ENCODE results near the gene TXNDC15. TPM values are rescaled to one million over a fixed set of nuclear protein-coding genes. Genes with fewer than 3 reads are reported as not detected.
"Not testable (repeated sequence)": the region's sequence is repeated elsewhere in the genome, so short reads cannot be mapped to it uniquely, and the experiment has no call there.

TXNDC15 gene
- total RNA-seq, 2 donors from 2014 or later: 32.5 to 38.8 TPM

- H3K4me1 Mint-ChIP-seq: no peaks in the 10 kb centered on the region
- H3K27ac Mint-ChIP-seq: no peak overlapping the region
- H3K9me3 Mint-ChIP-seq: no peaks in the 10 kb centered on the region
- peak; percentile 45 for ATAC-seq (replicated peaks)
- H3K36me3 Mint-ChIP-seq (ENCODE audit: low read depth): peaks cover 98% of the 10 kb centered on the region
- no peak overlapping the region for H3K4me3 Mint-ChIP-seq
- no peaks in the 10 kb centered on the region for H3K27me3 Mint-ChIP-seq
These were observed 22.8 kb upstream of the TXNDC15 start for GRCh38 chr5:134851307-134851923.

DNA sequence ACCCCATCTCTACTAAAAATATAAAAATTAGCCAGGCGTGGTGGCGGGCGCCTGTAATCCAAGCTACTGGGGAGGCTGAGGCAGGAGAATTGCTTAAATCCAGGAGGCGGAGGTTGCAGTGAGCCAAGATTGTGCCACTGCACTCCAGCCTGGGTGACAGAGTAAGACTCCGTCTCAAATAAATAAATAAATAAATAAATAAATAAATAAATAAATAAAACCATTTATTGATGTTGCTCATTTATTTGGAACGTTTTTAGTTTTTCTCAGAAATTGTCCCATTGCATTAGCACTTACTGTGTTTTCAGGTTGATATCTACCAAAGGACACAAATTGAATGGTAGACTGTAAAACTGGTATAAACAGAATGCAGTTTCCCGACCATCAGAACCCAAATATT is 17.7 kb upstream of the TXNDC15 start:
- not testable (repeated sequence) for H3K27ac Mint-ChIP-seq; H3K4me3 Mint-ChIP-seq; H3K4me1 Mint-ChIP-seq; H3K9me3 Mint-ChIP-seq; H3K27me3 Mint-ChIP-seq; ATAC-seq (replicated peaks)
- H3K36me3 Mint-ChIP-seq (ENCODE audit: low read depth): peaks cover 93% of the 10 kb centered on the region

DNA sequence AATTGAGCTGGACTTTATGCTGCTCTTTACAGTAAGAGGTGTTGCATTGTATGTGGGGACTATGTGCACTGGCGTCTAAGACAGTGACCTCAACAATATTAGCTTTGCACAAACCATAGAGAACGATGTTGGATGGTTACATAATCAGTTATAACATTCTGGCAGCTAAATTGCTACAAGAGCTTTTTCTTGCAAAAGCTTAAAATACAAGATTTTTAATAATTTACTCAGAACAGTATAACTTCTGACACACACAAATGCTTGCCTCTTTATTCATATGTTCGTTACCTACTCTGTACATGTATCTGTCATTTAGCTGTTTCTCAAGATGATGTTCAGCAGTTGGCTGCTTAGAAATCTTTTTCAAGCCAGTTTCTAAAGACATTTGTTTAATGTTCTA is 16.8 kb upstream of the TXNDC15 start:
- H3K4me3 Mint-ChIP-seq: no peak overlapping the region
- H3K9me3 Mint-ChIP-seq: no peaks in the 10 kb centered on the region
- H3K4me1 Mint-ChIP-seq: peaks cover 6% of the 10 kb centered on the region
- ATAC-seq (replicated peaks): no peak
- no peaks in the 10 kb centered on the region for H3K27me3 Mint-ChIP-seq
- peaks cover 87% of the 10 kb centered on the region for H3K36me3 Mint-ChIP-seq (ENCODE audit: low read depth)
- peak overlapping the region; percentile 83 for H3K27ac Mint-ChIP-seq

DNA sequence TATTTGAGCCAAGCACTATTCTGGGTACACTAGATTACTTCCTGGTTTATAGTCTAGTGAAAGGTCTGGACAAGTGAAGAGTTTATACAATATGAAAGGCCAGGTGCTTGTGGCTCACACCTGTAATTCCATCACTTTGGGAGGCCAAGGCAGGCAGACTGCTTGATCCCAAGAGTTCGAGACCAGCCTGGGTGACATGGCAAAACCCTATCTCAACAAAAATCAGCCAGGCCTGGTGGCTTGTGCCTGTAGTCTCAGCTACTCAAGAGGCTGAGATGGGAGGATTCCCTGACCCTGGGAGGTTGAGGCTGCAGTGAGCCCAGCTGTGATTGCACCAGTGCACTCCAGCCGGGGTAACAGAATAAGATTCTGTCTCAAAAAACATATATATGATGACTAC is 9.5 kb upstream of the TXNDC15 start:
- H3K36me3 Mint-ChIP-seq (ENCODE audit: low read depth): peaks cover 26% of the 10 kb centered on the region
- H3K9me3 Mint-ChIP-seq: no peaks in the 10 kb centered on the region
- no peak overlapping the region for H3K27ac Mint-ChIP-seq
- no peaks in the 10 kb centered on the region for H3K27me3 Mint-ChIP-seq
- no peaks in the 10 kb centered on the region for H3K4me1 Mint-ChIP-seq
- H3K4me3 Mint-ChIP-seq: no peak overlapping the region
- no peak for ATAC-seq (replicated peaks)

DNA sequence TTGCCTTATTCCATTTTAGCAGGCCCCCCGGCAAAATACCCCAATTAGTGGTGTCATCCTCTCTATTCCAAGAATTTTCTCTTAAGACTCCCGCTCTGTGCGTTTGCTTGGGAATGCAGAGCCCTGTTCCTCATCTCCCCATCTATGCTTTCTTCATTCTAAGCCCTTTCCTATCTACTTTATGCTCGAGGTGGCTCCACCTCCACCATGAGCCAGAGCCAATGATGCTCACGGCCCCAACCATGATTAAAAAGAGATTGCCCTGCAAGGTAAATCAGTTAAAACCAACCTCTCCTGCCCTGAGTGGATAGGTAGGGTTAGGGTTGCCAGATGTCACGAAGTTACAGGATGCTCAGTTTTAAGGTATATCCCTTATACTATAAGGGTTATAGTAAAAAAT is 677 bp upstream of the TXNDC15 start:
- Mint-ChIP-seq H3K36me3 (ENCODE audit: low read depth) (peaks cover 11% of the 10 kb centered on the region), H3K4me3 (peak overlapping the region; percentile 99), H3K27ac (peak overlapping the region; percentile 95), H3K4me1 (peaks cover 23% of the 10 kb centered on the region), H3K9me3 (no peaks in the 10 kb centered on the region), H3K27me3 (no peaks in the 10 kb centered on the region)
- ATAC-seq (replicated peaks): peak; percentile 16

GRCh38 chr5:134874831-134875655 is 872 bp downstream of the TXNDC15 start:
- peak overlapping the region; percentile 99 for H3K4me3 Mint-ChIP-seq
- peaks cover 25% of the 10 kb centered on the region for H3K4me1 Mint-ChIP-seq
- no peaks in the 10 kb centered on the region for H3K9me3 Mint-ChIP-seq
- ATAC-seq (replicated peaks): peak; percentile 68
- H3K36me3 Mint-ChIP-seq (ENCODE audit: low read depth): peaks cover 12% of the 10 kb centered on the region
- peak overlapping the region; percentile 95 for H3K27ac Mint-ChIP-seq
- H3K27me3 Mint-ChIP-seq: no peaks in the 10 kb centered on the region

DNA sequence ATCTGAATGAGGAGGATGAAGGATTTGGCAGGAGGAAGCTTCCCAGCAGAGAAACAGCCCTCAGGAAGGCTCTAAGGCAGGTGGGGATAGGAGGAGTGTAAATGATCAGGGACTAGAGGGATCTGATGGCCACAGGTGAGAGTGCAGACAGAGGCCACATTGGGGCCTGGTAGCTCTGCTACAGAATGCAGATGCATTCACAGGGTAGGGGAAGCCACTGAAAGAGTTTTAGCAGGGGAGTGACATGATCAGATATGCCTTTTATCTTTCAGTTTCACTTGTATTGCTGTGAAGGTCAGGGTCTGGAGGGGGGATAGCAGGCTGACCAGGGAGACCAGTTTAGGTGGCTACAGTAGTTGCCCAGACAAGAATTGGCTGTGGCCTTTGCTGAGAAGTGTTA is 3.0 kb downstream of the TXNDC15 start:
- Mint-ChIP-seq H3K27ac (peak overlapping the region; percentile 53), H3K36me3 (ENCODE audit: low read depth) (peaks cover 16% of the 10 kb centered on the region), H3K9me3 (no peaks in the 10 kb centered on the region), H3K27me3 (no peaks in the 10 kb centered on the region), H3K4me1 (peaks cover 28% of the 10 kb centered on the region), H3K4me3 (peak overlapping the region; percentile 99)
- no peak for ATAC-seq (replicated peaks)

- ATAC-seq (replicated peaks): no peak
- Mint-ChIP-seq H3K36me3 (ENCODE audit: low read depth) (peaks cover 16% of the 10 kb centered on the region), H3K27ac (peak overlapping the region; percentile 56), H3K4me1 (peaks cover 25% of the 10 kb centered on the region), H3K4me3 (no peak overlapping the region), H3K9me3 (no peaks in the 10 kb centered on the region), H3K27me3 (no peaks in the 10 kb centered on the region)
These were observed 4.2 kb downstream of the TXNDC15 start for GRCh38 chr5:134878403-134878802.

GRCh38 chr5:134879456-134879855 is 5.3 kb downstream of the TXNDC15 start:
- Mint-ChIP-seq H3K27ac (peak overlapping the region; percentile 26), H3K9me3 (no peaks in the 10 kb centered on the region), H3K27me3 (no peaks in the 10 kb centered on the region), H3K36me3 (ENCODE audit: low read depth) (peaks cover 16% of the 10 kb centered on the region), H3K4me3 (no peak overlapping the region), H3K4me1 (peaks cover 22% of the 10 kb centered on the region)
- no peak for ATAC-seq (replicated peaks)

DNA sequence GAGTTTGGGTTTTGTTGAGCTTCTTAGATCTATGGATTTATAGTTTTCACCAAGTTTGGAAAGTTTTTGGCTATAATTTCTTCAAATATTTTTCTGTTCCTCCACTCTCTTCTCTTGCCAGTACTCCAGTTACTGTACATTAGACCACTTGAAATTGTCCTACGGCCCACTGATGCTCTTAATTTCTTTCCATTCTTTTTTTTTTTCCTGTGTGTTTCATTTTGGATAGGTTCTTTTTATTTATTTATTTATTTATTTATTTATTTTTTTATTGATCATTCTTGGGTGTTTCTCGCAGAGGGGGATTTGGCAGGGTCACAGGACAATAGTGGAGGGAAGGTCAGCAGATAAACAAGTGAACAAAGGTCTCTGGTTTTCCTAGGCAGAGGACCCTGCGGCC is 6.8 kb downstream of the TXNDC15 start:
- not testable (repeated sequence) for H3K27me3 Mint-ChIP-seq; H3K9me3 Mint-ChIP-seq; ATAC-seq (replicated peaks); H3K27ac Mint-ChIP-seq; H3K4me3 Mint-ChIP-seq
- Mint-ChIP-seq H3K36me3 (ENCODE audit: low read depth) (peaks cover 16% of the 10 kb centered on the region), H3K4me1 (peaks cover 22% of the 10 kb centered on the region)

DNA sequence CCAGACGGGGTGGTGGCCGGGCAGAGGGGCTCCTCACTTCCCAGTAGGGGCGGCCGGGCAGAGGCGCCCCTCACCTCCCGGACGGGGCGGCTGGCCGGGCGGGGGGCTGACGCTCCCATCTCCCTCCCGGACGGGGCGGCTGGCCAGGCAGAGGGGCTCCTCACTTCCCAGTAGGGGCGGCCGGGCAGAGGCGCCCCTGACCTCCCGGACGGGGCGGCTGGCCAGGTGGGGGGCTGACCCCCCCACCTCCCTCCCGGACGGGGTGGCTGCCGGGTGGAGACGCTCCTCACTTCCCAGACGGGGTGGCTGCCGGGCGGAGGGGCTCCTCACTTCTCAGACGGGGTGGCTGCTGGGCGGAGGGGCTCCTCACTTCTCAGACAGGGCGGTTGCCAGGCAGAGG is 7.5 kb downstream of the TXNDC15 start:
- not testable (repeated sequence) for ATAC-seq (replicated peaks); H3K9me3 Mint-ChIP-seq; H3K27ac Mint-ChIP-seq; H3K4me3 Mint-ChIP-seq; H3K27me3 Mint-ChIP-seq
- H3K36me3 Mint-ChIP-seq (ENCODE audit: low read depth): peaks cover 11% of the 10 kb centered on the region
- H3K4me1 Mint-ChIP-seq: peaks cover 15% of the 10 kb centered on the region

DNA sequence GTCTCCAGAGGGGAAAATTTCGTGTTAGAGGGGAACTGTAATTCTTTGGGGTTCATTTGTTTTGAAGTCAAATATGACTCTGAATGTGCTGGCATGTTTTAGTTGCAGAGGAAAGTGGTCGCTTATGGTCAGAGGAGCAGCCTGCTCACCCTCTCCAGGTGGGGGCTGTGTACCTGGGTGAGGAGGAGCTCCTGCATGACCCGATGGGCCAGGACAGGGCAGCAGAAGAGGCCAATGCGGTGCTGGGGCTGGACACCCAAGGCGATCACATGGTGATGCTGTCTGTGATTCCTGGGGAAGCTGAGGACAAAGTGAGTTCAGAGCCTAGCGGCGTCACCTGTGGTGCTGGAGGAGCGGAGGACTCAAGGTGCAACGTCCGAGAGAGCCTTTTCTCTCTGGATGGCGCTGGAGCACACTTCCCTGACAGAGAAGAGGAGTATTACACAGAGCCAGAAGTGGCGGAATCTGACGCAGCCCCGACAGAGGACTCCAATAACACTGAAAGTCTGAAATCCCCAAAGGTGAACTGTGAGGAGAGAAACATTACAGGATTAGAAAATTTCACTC is 13.5 kb downstream of the TXNDC15 start:
- H3K9me3 Mint-ChIP-seq: no peaks in the 10 kb centered on the region
- H3K4me3 Mint-ChIP-seq: no peak overlapping the region
- no peak for ATAC-seq (replicated peaks)
- peaks cover 53% of the 10 kb centered on the region for H3K36me3 Mint-ChIP-seq (ENCODE audit: low read depth)
- H3K4me1 Mint-ChIP-seq: peaks cover 12% of the 10 kb centered on the region
- no peak overlapping the region for H3K27ac Mint-ChIP-seq
- no peaks in the 10 kb centered on the region for H3K27me3 Mint-ChIP-seq

DNA sequence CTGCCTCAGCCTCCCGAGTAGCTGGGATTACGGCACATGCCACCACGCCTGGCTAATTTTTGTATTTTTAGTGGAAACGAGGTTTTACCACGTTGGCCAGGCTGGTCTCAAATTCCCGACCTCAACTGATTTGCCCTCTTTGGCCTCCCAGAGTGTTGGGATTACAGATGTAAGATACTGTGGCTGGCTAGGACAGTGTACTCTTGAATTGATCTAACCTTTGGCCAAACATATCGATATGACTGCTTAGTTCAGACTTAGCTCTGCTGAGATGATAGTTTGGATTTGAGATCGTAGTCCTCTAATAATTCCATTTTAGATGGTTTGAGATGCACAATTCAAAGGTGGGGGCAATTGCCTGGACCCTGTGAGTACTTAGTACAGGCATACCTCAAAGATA is 15.2 kb downstream of the TXNDC15 start:
- Mint-ChIP-seq H3K4me3 (no peak overlapping the region), H3K36me3 (ENCODE audit: low read depth) (peaks cover 68% of the 10 kb centered on the region), H3K27me3 (no peaks in the 10 kb centered on the region), H3K4me1 (peaks cover 13% of the 10 kb centered on the region), H3K9me3 (no peaks in the 10 kb centered on the region), H3K27ac (no peak overlapping the region)
- no peak for ATAC-seq (replicated peaks)

- ATAC-seq (replicated peaks): peak; percentile 72
- Mint-ChIP-seq H3K4me1 (peaks cover 13% of the 10 kb centered on the region), H3K27me3 (no peaks in the 10 kb centered on the region), H3K36me3 (ENCODE audit: low read depth) (peaks cover 89% of the 10 kb centered on the region), H3K4me3 (no peak overlapping the region), H3K9me3 (no peaks in the 10 kb centered on the region), H3K27ac (no peak overlapping the region)
These were observed 17.3 kb downstream of the TXNDC15 start for GRCh38 chr5:134891473-134891872.

- Mint-ChIP-seq H3K27me3 (no peaks in the 10 kb centered on the region), H3K4me1 (peaks cover 13% of the 10 kb centered on the region), H3K9me3 (no peaks in the 10 kb centered on the region), H3K36me3 (ENCODE audit: low read depth) (peaks cover 87% of the 10 kb centered on the region), H3K4me3 (no peak overlapping the region), H3K27ac (peak overlapping the region; percentile 30)
- ATAC-seq (replicated peaks): no peak
These were observed 18.1 kb downstream of the TXNDC15 start for GRCh38 chr5:134892282-134892681.
